H1 (cell line): Measurements from ENCODE around the gene RFXANK. TPM values are rescaled to one million over a fixed set of nuclear protein-coding genes. Genes with fewer than 3 reads are reported as not detected.

Source experiments
- CTCF ChIA-PET: fragments of 300-600 bp; sonication (Branson Sonifier 250); formaldehyde crosslinking; loops from one replicate; lab custom pipeline; 2021; ENCODE audit not compliant: partially characterized antibody; lab: Charles Lee
- POLR2A ChIA-PET: fragments of 300-600 bp; sonication (Branson Sonifier 250); formaldehyde crosslinking; loops from one replicate; lab custom pipeline; 2021; ENCODE audit warnings: inconsistent platforms; ENCODE audit not compliant: partially characterized antibody; lab: Charles Lee
- DNase-seq, 2 experiments: peaks; one replicate each; pipeline versions ENCODE4 v3.0.0 to v3.0.0-alpha.2; 2010 to 2022; ENCODE audit warnings: low spot score in 2 of 2, low read depth in 1 of 2, mixed read lengths in 1 of 2
- FAIRE-seq: peaks from 2 replicates; lab custom pipeline; 2011; peaks lifted over from hg19 to GRCh38; lab: Jason Lieb, UNC
- H2AFZ ChIP-seq: 2 replicates; pipeline ENCODE4 v1.8.1; 2012; ENCODE audit warnings: low read length, inconsistent platforms
- H2AK5ac ChIP-seq: 2 replicates; pipeline ENCODE4 v1.6.1; 2013; ENCODE audit warnings: low read depth, low read length
- H2BK120ac ChIP-seq: replicated peaks from 2 replicates; pipeline ENCODE3; 2013; ENCODE audit warnings: low read depth, low read length, inconsistent platforms
- H2BK12ac ChIP-seq: 2 replicates; pipeline ENCODE4 v1.6.1; 2013; ENCODE audit warnings: low read depth, low read length
- H2BK15ac ChIP-seq: 2 replicates; pipeline ENCODE4 v1.6.1; 2013; ENCODE audit warnings: low read length
- H2BK20ac ChIP-seq: 2 replicates; pipeline ENCODE4 v1.6.1; 2013; ENCODE audit warnings: low read length
- H2BK5ac ChIP-seq: 2 replicates; pipeline ENCODE4 v1.6.1; 2013; ENCODE audit warnings: low read depth, low read length
- H3K14ac ChIP-seq: 2 replicates; pipeline ENCODE4 v1.6.1; 2013; ENCODE audit warnings: inconsistent platforms; ENCODE audit not compliant: insufficient read length
- H3K18ac ChIP-seq: 2 replicates; pipeline ENCODE4 v1.6.1; 2013; ENCODE audit warnings: low read length; ENCODE audit errors: extremely low read depth
- H3K23ac ChIP-seq: 2 replicates; pipeline ENCODE4 v1.6.1; 2013; ENCODE audit warnings: inconsistent platforms; ENCODE audit not compliant: insufficient read length
- H3K23me2 ChIP-seq: 2 replicates; pipeline ENCODE4 v1.6.1; 2013; ENCODE audit warnings: low read depth, low read length
- H3K27ac ChIP-seq: 2 replicates; pipeline ENCODE4 v1.6.1; 2011; ENCODE audit warnings: low read depth, low read length, inconsistent platforms
- H3K27me3 ChIP-seq, 4 experiments: replicated peaks in 1 of 4; 1 replicate in 1 of 4; 2 replicates in 3 of 4; pipeline versions ENCODE4 v1.6.1 to v1.8.1; 2011 to 2013; ENCODE audit warnings: low read length in 3 of 4, mild to moderate bottlenecking in 3 of 4, inconsistent platforms in 2 of 4, mixed read lengths in 2 of 4, moderate library complexity in 1 of 4; ENCODE audit not compliant: control insufficient read depth in 3 of 4, insufficient read depth in 3 of 4; ENCODE audit errors: extremely low read depth in 1 of 4
- H3K36me3 ChIP-seq, 4 experiments: 2 replicates each; pipeline versions ENCODE4 v1.6.1 to v1.8.1; 2011 to 2013; ENCODE audit warnings: mild to moderate bottlenecking in 4 of 4, low read length in 3 of 4, moderate library complexity in 2 of 4, control low read depth in 1 of 4, inconsistent platforms in 1 of 4; ENCODE audit not compliant: insufficient read depth in 4 of 4, control insufficient read depth in 2 of 4
- H3K4ac ChIP-seq: replicated peaks from 2 replicates; pipeline ENCODE3; 2013; ENCODE audit warnings: low read length, low read depth, mixed read lengths, inconsistent platforms; ENCODE audit not compliant: insufficient read length
- H3K4me1 ChIP-seq, 4 experiments: replicated peaks in 1 of 4; 1 replicate in 1 of 4; 2 replicates in 3 of 4; pipeline versions ENCODE4 v1.6.1 to v1.8.1; 2011 to 2013; ENCODE audit warnings: low read length in 3 of 4, inconsistent platforms in 2 of 4, mixed read lengths in 1 of 4; ENCODE audit not compliant: insufficient read depth in 4 of 4, control insufficient read depth in 3 of 4
- H3K4me2 ChIP-seq, 2 experiments: 2 replicates each; pipeline versions ENCODE4 v1.6.1 to v1.8.1; 2011 to 2013; ENCODE audit warnings: low read depth in 2 of 2, low read length in 2 of 2, control low read depth in 1 of 2, inconsistent platforms in 1 of 2, mild to moderate bottlenecking in 1 of 2; ENCODE audit not compliant: insufficient read depth in 1 of 2
- H3K4me3 ChIP-seq, 4 experiments: fragments of 200-600, 300-600 bp in 1 of 4; sonication (generic), shearing (Covaris generic), sonication (Bioruptor Twin) in 1 of 4; 2 replicates each; pipeline versions ENCODE4 v1.5.1 to v1.8.1; 2011 to 2016; ENCODE audit warnings: low read length in 4 of 4, low read depth in 3 of 4, control low read depth in 2 of 4, inconsistent platforms in 2 of 4, mild to moderate bottlenecking in 2 of 4, mixed read lengths in 1 of 4, moderate library complexity in 1 of 4; ENCODE audit not compliant: insufficient read depth in 2 of 4; ENCODE audit errors: extremely low read depth in 1 of 4
- H3K56ac ChIP-seq: replicated peaks from 2 replicates; pipeline ENCODE3; 2013; ENCODE audit warnings: low read depth, mild to moderate bottlenecking, mixed read lengths, low read length, inconsistent platforms; ENCODE audit not compliant: insufficient read length
- H3K79me1 ChIP-seq: 2 replicates; pipeline ENCODE4 v1.6.1; 2013; ENCODE audit warnings: low read depth, low read length, control low read depth
- H3K79me2 ChIP-seq, 2 experiments: 2 replicates each; pipeline versions ENCODE4 v1.6.1 to v1.8.1; 2012 to 2013; ENCODE audit warnings: low read length in 2 of 2, mild to moderate bottlenecking in 2 of 2, inconsistent platforms in 1 of 2; ENCODE audit not compliant: insufficient read depth in 2 of 2, control insufficient read depth in 1 of 2
- H3K9ac ChIP-seq, 4 experiments: replicated peaks in 1 of 4; 1 replicate in 1 of 4; 2 replicates in 3 of 4; pipeline versions ENCODE4 v1.6.1 to v1.8.1; 2011 to 2013; ENCODE audit warnings: low read depth in 3 of 4, low read length in 3 of 4, control low read depth in 2 of 4, mild to moderate bottlenecking in 2 of 4, moderate library complexity in 2 of 4, inconsistent platforms in 1 of 4; ENCODE audit errors: extremely low read depth in 1 of 4
- H3K9me3 ChIP-seq, 2 experiments: 2 replicates each; pipeline versions ENCODE4 v1.6.1 to v1.8.1; 2012 to 2013; ENCODE audit warnings: mild to moderate bottlenecking in 2 of 2, moderate library complexity in 2 of 2, control low read depth in 1 of 2, inconsistent platforms in 1 of 2, low read depth in 1 of 2, low read length in 1 of 2, mixed read lengths in 1 of 2; ENCODE audit not compliant: insufficient read depth in 2 of 2
- H4K20me1 ChIP-seq, 2 experiments: replicated peaks in 1 of 2; 2 replicates each; pipeline versions ENCODE3 to v1.8.1; 2011 to 2013; ENCODE audit warnings: inconsistent platforms in 2 of 2, low read length in 2 of 2, mild to moderate bottlenecking in 1 of 2; ENCODE audit not compliant: insufficient read depth in 2 of 2, control insufficient read depth in 1 of 2
- H4K5ac ChIP-seq: 2 replicates; pipeline ENCODE4 v1.6.1; 2013; ENCODE audit warnings: low read length, low read depth, mixed read lengths, inconsistent platforms; ENCODE audit not compliant: insufficient read length
- H4K8ac ChIP-seq: 2 replicates; pipeline ENCODE4 v1.8.0; 2013; ENCODE audit warnings: mild to moderate bottlenecking, moderate library complexity, low read length, inconsistent platforms; ENCODE audit not compliant: insufficient read depth; ENCODE audit errors: extremely low read depth
- H4K91ac ChIP-seq: replicated peaks from 2 replicates; pipeline ENCODE3; 2013; ENCODE audit warnings: low read length, mixed read lengths, inconsistent platforms; ENCODE audit not compliant: insufficient read length
- EZH2 ChIP-seq: fragments of 200-600 bp; sonication (generic); IDR thresholded peaks from 2 replicates; pipeline ENCODE4 v1.7.1; 2012; ENCODE audit warnings: low read depth, mild to moderate bottlenecking, moderate library complexity, low read length, inconsistent platforms; ENCODE audit not compliant: severe bottlenecking
- USF2 ChIP-seq: IDR thresholded peaks from 2 replicates; pipeline ENCODE4 v1.6.1; 2011; ENCODE audit warnings: low read length, improper control_type of control experiment
- WGBS, 2 experiments: shearing (Covaris generic) in 1 of 2; methylation state at CpG; one replicate each; pipeline versions ENCODE4 v1.1.6 to v1.1.7; 2013 to 2015; ENCODE audit warnings: low lambda C conversion rate in 2 of 2, mixed read lengths in 2 of 2, inconsistent platforms in 1 of 2, low coverage in 1 of 2, missing lambda C conversion rate in 1 of 2; ENCODE audit not compliant: insufficient replicate concordance in 2 of 2, insufficient coverage in 1 of 2, insufficient read length in 1 of 2; ENCODE audit errors: extremely low coverage in 1 of 2, missing lambda C conversion rate in 1 of 2; 5-methylcytosine and 5-hydroxymethylcytosine counted together
- polyA plus RNA-seq, 7 experiments: library from polyadenylated mRNA; depleted of rRNA in 3 of 7; stranded (reverse) in 5 of 7; unstranded in 2 of 7; fragments of >200 nt in 5 of 7; fragments of 200-250 nt in 2 of 7; gene quantifications; 1 replicate in 5 of 7; 2 replicates in 1 of 7; 4 replicates in 1 of 7; pipeline versions ENCODE4 v1.2.1 to v1.2.3, GENCODE V29; 2011 to 2013; ENCODE audit warnings: missing spikeins in 2 of 7, mixed read lengths in 2 of 7
- total RNA-seq: library from RNA; stranded (reverse); fragmentation: NEBNext Ultra II Directional; extraction: Animal tissue kit (Norgen Biotek cat#: 25700); gene quantifications from 2 replicates; pipeline ENCODE4 v1.2.1, GENCODE V29; 2021

Gene RFXANK
- total and polyA plus RNA-seq, 2 of the 8 experiments (the other 6 are each of a cell fraction or from before 2014, with no cell fraction given): 72.9 to 87.5 TPM

- Histone ChIP-seq H2BK120ac (no peak overlapping the region), H3K4me2 (no peak overlapping the region), H4K20me1 (no peaks in the 10 kb centered on the region), H3K4me3 (no peak overlapping the region), H2AK5ac (no peak overlapping the region), H3K56ac (no peak overlapping the region), H3K4ac (no peak overlapping the region), H3K36me3 (no peaks in the 10 kb centered on the region), H3K79me2 (no peaks in the 10 kb centered on the region), H2BK15ac (no peak overlapping the region), H3K14ac (no peak overlapping the region), H3K4me1 (peaks cover 0 to 2% (median under 1%) of the 10 kb centered on the region in 4 experiments; a peak in 2 of 7 replicates), H4K5ac (no peak overlapping the region), H3K27ac (no peak overlapping the region), H2BK5ac (no peak overlapping the region), H3K27me3 (no peaks in the 10 kb centered on the region), H4K8ac (no peak overlapping the region), H3K18ac (no peak overlapping the region), H3K23ac (no peak overlapping the region), H3K9me3 (no peaks in the 10 kb centered on the region), H3K9ac (no peak overlapping the region), H4K91ac (no peak overlapping the region), H3K79me1 (no peaks in the 10 kb centered on the region), H3K23me2 (no peaks in the 10 kb centered on the region), H2BK20ac (no peak overlapping the region), H2BK12ac (no peak overlapping the region), H2AFZ (no peak overlapping the region)
- no peak for TF ChIP-seq EZH2
- no peak for TF ChIP-seq USF2
- ChIA-PET CTCF (interaction anchor here (1.0 to 4.7 kb wide), 7 partner anchors 8 to 193 kb away, joined by 3 to 85 read pairs (median 3); no protein-coding TSS in a partner anchor), POLR2A (interaction anchor here (0.6 to 5.7 kb wide), 3 partner anchors 10 to 145 kb away, joined by 4 to 33 read pairs (median 5); partner anchors contain the start of gene MEF2B)
- DNase-seq (no peak), FAIRE-seq (no peak)
- 90% methylated on average over 2 of the region's 2 CpGs; no CpG with 5 or more reads in 1 of the 2 experiments for WGBS, 2 experiments
Measured at GRCh38 chr19:19149435-19149834, 42.6 kb upstream of the RFXANK start.
